GM12801 (cell line): ENCODE measurements around the gene CIAO2B.

Experiments
- TF ChIP-seq, protein P1 (sequence below): IDR thresholded peaks from one replicate; pipeline ENCODE4 v1.5.1; 2011; ENCODE audit warnings: control low read depth; ENCODE audit not compliant: insufficient read length; ENCODE audit errors: extremely low read depth

The CIAO2B gene

DNA sequence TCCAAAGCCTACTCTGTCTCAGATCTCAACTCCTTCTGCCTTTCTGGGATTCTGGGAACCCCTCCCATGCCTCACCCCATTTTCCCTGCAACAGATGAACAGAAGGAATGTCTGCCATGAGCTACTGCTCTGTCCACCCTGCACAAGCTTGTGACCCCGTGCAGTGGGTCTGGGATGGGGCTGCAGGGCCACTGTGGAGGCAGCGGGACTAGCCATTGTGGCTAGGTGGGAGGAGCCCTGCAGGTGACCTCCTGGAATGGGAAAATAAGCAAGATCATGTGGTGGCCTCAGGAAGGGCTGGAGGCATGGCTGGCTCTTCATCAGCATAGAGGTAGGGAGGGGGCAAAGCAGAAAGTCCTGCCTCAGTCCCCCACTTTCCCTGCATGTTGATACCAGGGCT, 40.1 kb downstream of the CIAO2B start:
- TF ChIP-seq, protein P1, sequence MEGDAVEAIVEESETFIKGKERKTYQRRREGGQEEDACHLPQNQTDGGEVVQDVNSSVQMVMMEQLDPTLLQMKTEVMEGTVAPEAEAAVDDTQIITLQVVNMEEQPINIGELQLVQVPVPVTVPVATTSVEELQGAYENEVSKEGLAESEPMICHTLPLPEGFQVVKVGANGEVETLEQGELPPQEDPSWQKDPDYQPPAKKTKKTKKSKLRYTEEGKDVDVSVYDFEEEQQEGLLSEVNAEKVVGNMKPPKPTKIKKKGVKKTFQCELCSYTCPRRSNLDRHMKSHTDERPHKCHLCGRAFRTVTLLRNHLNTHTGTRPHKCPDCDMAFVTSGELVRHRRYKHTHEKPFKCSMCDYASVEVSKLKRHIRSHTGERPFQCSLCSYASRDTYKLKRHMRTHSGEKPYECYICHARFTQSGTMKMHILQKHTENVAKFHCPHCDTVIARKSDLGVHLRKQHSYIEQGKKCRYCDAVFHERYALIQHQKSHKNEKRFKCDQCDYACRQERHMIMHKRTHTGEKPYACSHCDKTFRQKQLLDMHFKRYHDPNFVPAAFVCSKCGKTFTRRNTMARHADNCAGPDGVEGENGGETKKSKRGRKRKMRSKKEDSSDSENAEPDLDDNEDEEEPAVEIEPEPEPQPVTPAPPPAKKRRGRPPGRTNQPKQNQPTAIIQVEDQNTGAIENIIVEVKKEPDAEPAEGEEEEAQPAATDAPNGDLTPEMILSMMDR, result no peak

DNA sequence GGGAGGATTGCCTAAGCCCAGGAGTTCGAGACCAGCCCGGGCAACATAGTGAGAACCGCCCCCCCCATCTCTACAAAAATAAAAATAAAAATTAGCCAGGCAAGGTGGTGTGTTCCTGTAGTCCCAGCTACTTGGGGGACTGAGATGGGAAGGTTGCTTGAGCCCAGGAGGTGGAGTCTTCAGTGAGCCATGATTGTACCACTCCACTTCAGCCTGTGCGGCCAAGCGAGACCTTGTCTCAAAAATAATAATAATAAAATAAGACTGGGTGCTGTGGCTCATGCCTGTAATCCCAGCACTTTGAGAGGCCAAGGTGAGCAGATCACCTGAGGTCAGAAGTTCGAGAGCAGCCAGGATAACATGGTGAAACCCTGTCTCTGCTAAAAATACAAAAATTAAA, 42.4 kb downstream of the CIAO2B start:
- TF ChIP-seq, protein P1, result no peak

DNA sequence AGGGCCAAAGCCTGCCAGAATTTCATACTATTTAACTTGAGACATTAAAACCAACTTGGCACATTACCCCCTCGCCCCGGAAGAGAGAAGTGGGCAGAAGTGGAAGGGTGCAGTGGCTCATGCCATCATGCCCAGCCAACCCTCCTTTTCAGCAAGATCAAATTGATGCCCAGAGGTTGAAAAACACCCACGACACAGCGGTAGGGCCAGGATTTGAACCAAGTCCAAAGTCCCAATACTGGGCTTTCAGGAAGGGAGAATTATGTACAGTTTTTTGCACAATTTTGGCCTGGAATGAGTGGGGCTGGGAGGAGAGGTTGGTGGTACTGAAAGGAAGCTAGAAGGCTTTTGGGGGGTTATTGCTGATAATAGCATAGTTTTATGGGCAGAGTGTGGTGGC, 42.8 kb downstream of the CIAO2B start:
- TF ChIP-seq, protein P1, result no peak

DNA sequence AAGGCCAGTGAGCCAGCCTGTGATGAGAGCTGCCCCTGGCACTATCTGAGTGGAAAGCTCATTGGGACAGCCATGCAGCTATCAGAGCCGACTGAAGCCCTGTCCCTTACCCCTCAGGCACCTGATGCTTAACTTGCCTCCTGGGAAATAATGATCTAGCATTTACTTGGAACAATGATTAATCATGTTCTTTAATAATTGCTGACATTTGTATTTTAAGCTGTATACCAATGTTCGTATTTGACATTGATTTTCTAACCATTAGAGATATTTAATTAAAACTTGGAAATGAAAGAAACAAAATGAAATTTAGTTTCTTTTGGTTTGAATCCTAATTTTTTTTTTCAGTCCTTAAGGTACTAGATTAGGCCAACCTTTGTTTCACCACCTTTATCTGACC, 43.4 kb downstream of the CIAO2B start:
- TF ChIP-seq, protein P1, result no peak

DNA sequence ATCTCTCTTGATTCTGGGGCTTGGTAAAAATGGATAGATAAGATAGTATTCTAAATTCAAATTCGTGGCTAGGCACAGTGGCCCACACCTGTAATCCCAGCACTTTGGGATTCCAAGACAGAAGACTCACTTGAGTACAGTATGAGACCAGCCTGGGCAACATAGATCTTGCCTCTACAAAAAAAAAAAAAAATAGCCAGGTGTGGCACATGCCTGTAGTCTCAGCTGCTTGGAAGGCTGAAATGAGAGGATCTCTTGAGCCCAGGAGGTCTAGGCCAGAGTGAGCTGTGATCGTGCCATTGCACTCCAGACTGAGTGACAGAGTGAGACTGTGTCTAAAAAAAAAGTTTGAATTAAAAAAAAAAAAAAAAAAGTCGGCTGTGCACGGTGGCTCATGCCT, 44.6 kb downstream of the CIAO2B start:
- TF ChIP-seq, protein P1, result no peak

DNA sequence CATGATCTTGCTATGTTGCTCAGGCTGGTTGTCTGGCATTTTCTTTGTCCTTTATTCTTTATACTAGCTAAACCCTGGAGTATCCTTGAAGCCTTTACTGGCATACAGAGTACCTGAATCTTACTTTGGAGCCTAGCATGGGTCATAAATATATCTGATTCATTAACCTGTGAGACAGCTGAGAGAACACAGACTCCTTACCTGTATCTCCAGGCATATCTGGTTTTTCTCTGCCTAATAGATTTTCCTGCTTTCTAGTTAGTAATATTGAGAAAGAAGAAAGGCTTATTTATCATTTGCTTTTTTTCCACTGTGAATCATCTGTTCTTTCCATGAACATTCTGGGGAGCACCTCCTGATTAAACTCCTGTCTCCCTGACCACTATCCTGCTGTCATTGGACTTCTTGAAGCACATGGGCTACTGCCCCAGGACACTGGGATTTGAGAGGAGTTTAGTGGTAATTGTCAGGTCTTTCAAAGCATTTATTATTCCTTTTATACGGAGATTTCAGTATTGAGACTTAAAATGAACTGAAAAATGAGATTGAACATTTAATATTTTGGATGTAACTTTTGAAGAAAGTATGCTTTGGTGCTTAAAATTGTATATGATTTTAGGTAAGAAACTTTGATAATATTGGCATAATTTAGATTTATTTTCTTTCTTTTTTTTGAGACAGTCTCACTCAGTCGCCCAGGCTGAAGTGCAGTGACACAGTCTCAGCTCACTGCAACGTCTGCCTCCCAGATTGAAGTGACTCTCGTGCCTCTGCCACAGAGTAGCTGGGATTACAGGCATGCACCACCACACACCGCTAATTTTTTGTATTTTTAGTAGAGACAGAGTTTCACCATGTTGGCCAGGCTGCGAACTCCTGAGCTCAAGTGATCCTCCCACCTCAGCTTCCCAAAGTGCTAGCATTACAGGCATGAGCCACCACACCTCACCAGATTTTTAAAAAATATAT, 45.3 kb downstream of the CIAO2B start:
- TF ChIP-seq, protein P1, result no peak

DNA sequence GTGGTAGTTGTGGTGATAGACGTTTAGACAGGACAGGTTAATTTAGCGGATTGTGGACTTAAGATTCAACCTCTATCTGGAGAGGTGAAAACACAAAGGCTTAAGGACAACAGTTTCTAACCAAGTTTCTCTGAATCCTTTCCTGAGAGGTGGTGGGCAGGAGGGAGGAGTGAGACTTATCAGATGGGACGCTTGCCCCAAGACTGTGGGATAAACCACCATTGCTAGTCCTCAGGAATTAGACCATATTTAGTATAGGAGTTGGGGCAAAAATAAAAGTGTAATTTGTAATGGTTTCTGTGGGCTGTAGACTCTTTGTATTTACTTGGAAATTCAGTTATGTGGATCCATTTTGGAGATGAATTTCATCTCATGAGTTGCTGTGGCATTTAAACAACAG, 47.3 kb downstream of the CIAO2B start:
- TF ChIP-seq, protein P1, result no peak
